H9 (cell line): ENCODE data around the gene ANK3. TPM values are rescaled to one million over a fixed set of nuclear protein-coding genes. Genes with fewer than 3 reads are reported as not detected.

Experiments
- DNase-seq: peaks from one replicate; pipeline ENCODE4 v3.0.0-alpha.2; 2017
- H2AFZ ChIP-seq: one replicate; pipeline ENCODE4 v1.6.1; 2013; ENCODE audit warnings: mild to moderate bottlenecking, low read length, control low read depth, moderate library complexity
- H2AK5ac ChIP-seq: 2 replicates; pipeline ENCODE4 v1.6.1; 2013; ENCODE audit warnings: low read length, control low read depth, mixed read lengths; ENCODE audit not compliant: insufficient read length
- H2BK120ac ChIP-seq: one replicate; pipeline ENCODE4 v1.6.1; 2013; ENCODE audit warnings: low read depth, mild to moderate bottlenecking, low read length, control low read depth, inconsistent platforms; ENCODE audit not compliant: poor library complexity, severe bottlenecking
- H2BK12ac ChIP-seq: 2 replicates; pipeline ENCODE4 v1.6.1; 2013; ENCODE audit warnings: low read length, control low read depth, mixed read lengths, low read depth; ENCODE audit not compliant: insufficient read length
- H2BK15ac ChIP-seq: 2 replicates; pipeline ENCODE4 v1.6.1; 2013; ENCODE audit warnings: low read depth, low read length, control low read depth
- H2BK20ac ChIP-seq: one replicate; pipeline ENCODE4 v1.6.1; 2013; ENCODE audit warnings: low read depth, mild to moderate bottlenecking, low read length, control low read depth, inconsistent platforms; ENCODE audit not compliant: poor library complexity, severe bottlenecking
- H2BK5ac ChIP-seq: 2 replicates; pipeline ENCODE4 v1.6.1; 2013; ENCODE audit warnings: low read length, control low read depth, mixed read lengths; ENCODE audit not compliant: insufficient read length
- H3K14ac ChIP-seq: 2 replicates; pipeline ENCODE4 v1.6.1; 2013; ENCODE audit warnings: low read length, control low read depth; ENCODE audit not compliant: insufficient read depth
- H3K18ac ChIP-seq: 2 replicates; pipeline ENCODE4 v1.6.1; 2013; ENCODE audit warnings: low read depth, mild to moderate bottlenecking, mixed read lengths, low read length, control low read depth; ENCODE audit not compliant: insufficient read length
- H3K23ac ChIP-seq: 2 replicates; pipeline ENCODE4 v1.6.1; 2013; ENCODE audit warnings: low read length, control low read depth, mixed read lengths, low read depth; ENCODE audit not compliant: insufficient read length
- H3K23me2 ChIP-seq: 2 replicates; pipeline ENCODE4 v1.6.1; 2013; ENCODE audit warnings: low read depth, mild to moderate bottlenecking, mixed read lengths, low read length, control low read depth; ENCODE audit not compliant: insufficient read length, poor library complexity, severe bottlenecking
- H3K27ac ChIP-seq: 2 replicates; pipeline ENCODE4 v1.5.1; 2013; ENCODE audit warnings: low read length, control low read depth, mixed read lengths, low read depth; ENCODE audit not compliant: insufficient read length
- H3K27me3 ChIP-seq: 2 replicates; pipeline ENCODE4 v1.6.1; 2013; ENCODE audit warnings: low read length, control low read depth, inconsistent platforms; ENCODE audit not compliant: insufficient read depth
- H3K4ac ChIP-seq: 2 replicates; pipeline ENCODE4 v1.6.1; 2013; ENCODE audit warnings: low read depth, mild to moderate bottlenecking, control low read depth, inconsistent platforms, low read length, moderate library complexity
- H3K4me1 ChIP-seq: 2 replicates; pipeline ENCODE4 v1.6.1; 2013; ENCODE audit warnings: low read length, control low read depth, inconsistent platforms; ENCODE audit not compliant: insufficient read depth
- H3K4me2 ChIP-seq: 2 replicates; pipeline ENCODE4 v1.6.1; 2013; ENCODE audit warnings: low read length, control low read depth, mixed read lengths; ENCODE audit not compliant: insufficient read length, insufficient read depth
- H3K56ac ChIP-seq: 2 replicates; pipeline ENCODE4 v1.6.1; 2013; ENCODE audit warnings: low read depth, mild to moderate bottlenecking, mixed read lengths, low read length, control low read depth; ENCODE audit not compliant: insufficient read length
- H3K79me1 ChIP-seq: 2 replicates; pipeline ENCODE4 v1.6.1; 2013; ENCODE audit warnings: low read depth, mild to moderate bottlenecking, moderate library complexity, low read length, control low read depth, inconsistent platforms; ENCODE audit not compliant: insufficient read depth, poor library complexity, severe bottlenecking
- H3K79me2 ChIP-seq: 2 replicates; pipeline ENCODE4 v1.6.1; 2013; ENCODE audit warnings: low read length, control low read depth, inconsistent platforms; ENCODE audit not compliant: insufficient read depth
- H3K9ac ChIP-seq: 2 replicates; pipeline ENCODE4 v1.6.1; 2013; ENCODE audit warnings: low read length, control low read depth, mixed read lengths; ENCODE audit not compliant: insufficient read length; ENCODE audit errors: extremely low read depth
- H3K9me3 ChIP-seq: one replicate; pipeline ENCODE4 v1.6.1; 2013; ENCODE audit warnings: low read depth, low read length, inconsistent platforms; ENCODE audit not compliant: control insufficient read depth
- H3T11ph ChIP-seq: one replicate; pipeline ENCODE4 v1.6.1; 2013; ENCODE audit warnings: mild to moderate bottlenecking, low read length, control low read depth, inconsistent platforms
- H4K20me1 ChIP-seq: one replicate; pipeline ENCODE4 v1.6.1; 2013; ENCODE audit not compliant: control insufficient read depth, insufficient read length, insufficient read depth
- H4K5ac ChIP-seq: 2 replicates; pipeline ENCODE4 v1.6.1; 2013; ENCODE audit warnings: low read depth, mild to moderate bottlenecking, mixed read lengths, low read length, control low read depth; ENCODE audit not compliant: insufficient read length
- H4K8ac ChIP-seq: replicated peaks from 2 replicates; pipeline ENCODE4 v1.6.1; 2013; ENCODE audit warnings: low read length, control low read depth, mixed read lengths, low read depth; ENCODE audit not compliant: insufficient read length
- H4K91ac ChIP-seq: 2 replicates; pipeline ENCODE4 v1.6.1; 2013; ENCODE audit warnings: low read depth, mild to moderate bottlenecking, moderate library complexity, mixed read lengths, low read length, control low read depth; ENCODE audit not compliant: insufficient read length
- H3K27ac Mint-ChIP-seq, 3 experiments: 2 replicates in 2 of 3; 3 replicates in 1 of 3; pipeline ENCODE4 v1.8.0; 2020 to 2021; ENCODE audit warnings: mixed read lengths in 3 of 3, mild to moderate bottlenecking in 1 of 3, moderate library complexity in 1 of 3
- H3K27me3 Mint-ChIP-seq: 2 replicates; pipeline ENCODE4 v1.8.0; 2021; ENCODE audit warnings: low read depth, mild to moderate bottlenecking, moderate library complexity, mixed read lengths
- H3K36me3 Mint-ChIP-seq, 3 experiments: 2 replicates in 2 of 3; 3 replicates in 1 of 3; pipeline ENCODE4 v1.8.0; 2020 to 2021; ENCODE audit warnings: low read depth in 3 of 3, mixed read lengths in 3 of 3; ENCODE audit not compliant: insufficient read depth in 1 of 3
- H3K4me1 Mint-ChIP-seq, 2 experiments: 2 replicates each; pipeline ENCODE4 v1.8.0; 2020; ENCODE audit warnings: mixed read lengths in 2 of 2
- H3K4me3 Mint-ChIP-seq, 2 experiments: 2 replicates in 1 of 2; 3 replicates in 1 of 2; pipeline ENCODE4 v1.8.0; 2020 to 2021; ENCODE audit warnings: mild to moderate bottlenecking in 2 of 2, mixed read lengths in 2 of 2, moderate library complexity in 1 of 2
- H3K9me3 Mint-ChIP-seq, 2 experiments: 2 replicates in 1 of 2; 3 replicates in 1 of 2; pipeline ENCODE4 v1.8.0; 2020; ENCODE audit warnings: mild to moderate bottlenecking in 2 of 2, mixed read lengths in 2 of 2, moderate library complexity in 1 of 2
- CTCF ChIP-seq: fragments of 200-600 bp; sonication (generic); conservative IDR thresholded peaks from 3 replicates; pipeline ENCODE4 v1.8.0; 2021; ENCODE audit warnings: antibody characterized with exemption, mild to moderate bottlenecking
- total RNA-seq: library from RNA; stranded (reverse); gene quantifications from 2 replicates; pipeline ENCODE4 v1.2.1, GENCODE V29; 2021

The ANK3 gene
- total RNA-seq, 1 experiment from 2014 or later, result 59.6 TPM

- Mint-ChIP-seq H3K4me3 (no peak overlapping the region), H3K27me3 (no peaks in the 10 kb centered on the region), H3K27ac (no peak overlapping the region), H3K4me1 (peaks cover 8 to 12% of the 10 kb centered on the region in 2 experiments; a peak in 3 of 4 replicates), H3K36me3 (peaks cover 0 to 4% (median 2%) of the 10 kb centered on the region in 3 experiments; a peak in 1 of 7 replicates), H3K9me3 (no peaks in the 10 kb centered on the region)
- Histone ChIP-seq H2AK5ac (no peak overlapping the region), H3K4ac (no peak overlapping the region), H2AFZ (no peak overlapping the region), H3K9me3 (no peaks in the 10 kb centered on the region), H3K79me1 (no peaks in the 10 kb centered on the region), H2BK15ac (no peak overlapping the region), H3K79me2 (no peaks in the 10 kb centered on the region), H3K14ac (no peak overlapping the region), H4K91ac (no peak overlapping the region), H3K23me2 (no peaks in the 10 kb centered on the region), H3K23ac (no peak overlapping the region), H3K27me3 (no peaks in the 10 kb centered on the region), H3K9ac (no peak overlapping the region), H4K5ac (no peak overlapping the region), H3K4me2 (no peak overlapping the region), H2BK120ac (no peak overlapping the region), H3T11ph (no peak overlapping the region), H3K18ac (no peak overlapping the region), H2BK20ac (no peak overlapping the region), H4K8ac (no peak overlapping the region), H3K4me1 (no peaks in the 10 kb centered on the region), H3K56ac (no peak overlapping the region), H2BK12ac (no peak overlapping the region), H2BK5ac (no peak overlapping the region), H3K27ac (no peak overlapping the region), H4K20me1 (no peaks in the 10 kb centered on the region)
- TF ChIP-seq CTCF, result no peak
- DNase-seq, result no peak
These were observed 225.9 kb downstream of the ANK3 start for GRCh38 chr10:60163786-60164185.
